ENCODE results near the gene NAV2.

NAV2 gene

GRCh38 chr11:19829109-19829837 is 116.6 kb downstream of the NAV2 start:
- no peak for DNase-seq (ENCODE audit: extremely low read depth, low read depth)
- TF ChIP-seq, protein P1, sequence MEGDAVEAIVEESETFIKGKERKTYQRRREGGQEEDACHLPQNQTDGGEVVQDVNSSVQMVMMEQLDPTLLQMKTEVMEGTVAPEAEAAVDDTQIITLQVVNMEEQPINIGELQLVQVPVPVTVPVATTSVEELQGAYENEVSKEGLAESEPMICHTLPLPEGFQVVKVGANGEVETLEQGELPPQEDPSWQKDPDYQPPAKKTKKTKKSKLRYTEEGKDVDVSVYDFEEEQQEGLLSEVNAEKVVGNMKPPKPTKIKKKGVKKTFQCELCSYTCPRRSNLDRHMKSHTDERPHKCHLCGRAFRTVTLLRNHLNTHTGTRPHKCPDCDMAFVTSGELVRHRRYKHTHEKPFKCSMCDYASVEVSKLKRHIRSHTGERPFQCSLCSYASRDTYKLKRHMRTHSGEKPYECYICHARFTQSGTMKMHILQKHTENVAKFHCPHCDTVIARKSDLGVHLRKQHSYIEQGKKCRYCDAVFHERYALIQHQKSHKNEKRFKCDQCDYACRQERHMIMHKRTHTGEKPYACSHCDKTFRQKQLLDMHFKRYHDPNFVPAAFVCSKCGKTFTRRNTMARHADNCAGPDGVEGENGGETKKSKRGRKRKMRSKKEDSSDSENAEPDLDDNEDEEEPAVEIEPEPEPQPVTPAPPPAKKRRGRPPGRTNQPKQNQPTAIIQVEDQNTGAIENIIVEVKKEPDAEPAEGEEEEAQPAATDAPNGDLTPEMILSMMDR (IDR thresholded peaks at IDR 0.05; ENCODE audit: low read depth, low read length), result no peak

DNA sequence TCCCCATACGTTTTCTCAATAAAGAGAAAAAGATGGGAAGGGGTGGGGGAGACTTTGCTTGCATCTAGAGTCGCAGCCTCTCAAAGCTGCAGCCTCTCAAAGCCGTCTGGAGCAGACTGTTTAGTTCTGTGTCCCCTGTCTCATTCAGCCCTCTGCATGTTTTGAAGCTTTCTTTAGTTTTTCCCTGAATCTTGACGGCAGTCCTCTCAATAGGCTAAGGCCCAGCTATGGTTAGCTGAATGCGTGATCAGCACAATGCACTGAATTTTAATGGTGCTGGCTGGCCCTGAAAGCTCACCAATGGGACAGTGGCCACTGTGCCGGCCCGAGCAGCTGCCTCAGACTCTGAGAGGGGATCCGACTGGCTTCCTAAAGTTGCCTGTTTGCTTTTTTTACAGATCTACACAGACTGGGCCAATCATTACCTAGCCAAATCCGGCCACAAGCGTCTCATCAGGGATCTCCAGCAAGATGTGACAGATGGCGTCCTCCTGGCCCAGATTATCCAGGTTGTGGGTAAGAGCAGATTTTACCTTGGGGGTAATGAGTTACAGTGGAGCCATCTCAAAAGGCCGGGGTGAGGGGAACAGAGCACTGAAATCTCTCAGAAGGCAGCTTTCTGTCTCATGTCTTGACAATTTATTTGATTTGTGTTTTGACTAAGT is 119.6 kb downstream of the NAV2 start:
- DNase-seq (ENCODE audit: extremely low read depth, low read depth), result no peak
- TF ChIP-seq, protein P1 (IDR thresholded peaks at IDR 0.05; ENCODE audit: low read depth, low read length), result no peak

DNA sequence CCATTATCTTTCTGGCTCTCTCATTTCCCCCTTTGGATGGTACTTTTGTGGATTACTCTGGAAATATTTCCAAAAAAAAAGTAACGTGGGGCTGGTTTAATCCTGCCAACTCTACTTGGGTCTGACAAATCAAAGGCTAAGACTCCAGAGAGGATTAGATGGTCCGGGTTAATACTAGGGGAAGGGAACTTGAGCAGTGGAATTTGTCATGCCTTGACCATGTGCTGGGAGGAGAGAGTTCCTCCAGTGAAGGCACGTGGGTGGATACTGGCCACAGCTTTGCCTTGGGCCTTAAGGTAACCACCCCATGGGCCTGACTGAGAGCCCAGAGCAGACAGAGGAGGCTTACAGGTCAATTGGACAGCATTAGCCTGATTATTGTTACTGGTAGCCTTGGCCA is 120.3 kb downstream of the NAV2 start:
- TF ChIP-seq, protein P1 (IDR thresholded peaks at IDR 0.05; ENCODE audit: low read depth, low read length), result no peak
- no peak for DNase-seq (ENCODE audit: extremely low read depth, low read depth)

GRCh38 chr11:19834771-19835170 is 122.1 kb downstream of the NAV2 start:
- DNase-seq (ENCODE audit: extremely low read depth, low read depth), result no peak
- TF ChIP-seq, protein P1 (IDR thresholded peaks at IDR 0.05; ENCODE audit: low read depth, low read length), result no peak

DNA sequence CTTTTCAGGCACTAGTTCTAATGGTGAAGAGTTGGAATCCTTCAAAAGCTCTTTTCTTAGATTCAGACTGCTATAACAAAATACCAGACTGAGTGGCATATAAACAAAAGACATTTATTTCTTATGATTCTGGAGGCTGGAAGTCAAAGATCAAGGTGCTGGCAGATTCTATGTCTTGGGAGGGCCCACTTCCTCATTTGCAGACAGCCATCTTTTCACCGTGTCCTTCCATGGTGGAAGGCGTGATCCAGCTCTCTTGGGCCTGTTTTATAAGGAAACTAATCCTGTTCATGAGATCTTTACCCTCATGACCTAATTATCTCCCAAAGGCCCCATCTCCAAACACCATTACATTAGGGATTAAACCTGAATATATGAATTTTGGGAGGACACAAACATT is 124.0 kb downstream of the NAV2 start:
- no peak for DNase-seq (ENCODE audit: extremely low read depth, low read depth)
- TF ChIP-seq, protein P1 (IDR thresholded peaks at IDR 0.05; ENCODE audit: low read depth, low read length), result no peak

DNA sequence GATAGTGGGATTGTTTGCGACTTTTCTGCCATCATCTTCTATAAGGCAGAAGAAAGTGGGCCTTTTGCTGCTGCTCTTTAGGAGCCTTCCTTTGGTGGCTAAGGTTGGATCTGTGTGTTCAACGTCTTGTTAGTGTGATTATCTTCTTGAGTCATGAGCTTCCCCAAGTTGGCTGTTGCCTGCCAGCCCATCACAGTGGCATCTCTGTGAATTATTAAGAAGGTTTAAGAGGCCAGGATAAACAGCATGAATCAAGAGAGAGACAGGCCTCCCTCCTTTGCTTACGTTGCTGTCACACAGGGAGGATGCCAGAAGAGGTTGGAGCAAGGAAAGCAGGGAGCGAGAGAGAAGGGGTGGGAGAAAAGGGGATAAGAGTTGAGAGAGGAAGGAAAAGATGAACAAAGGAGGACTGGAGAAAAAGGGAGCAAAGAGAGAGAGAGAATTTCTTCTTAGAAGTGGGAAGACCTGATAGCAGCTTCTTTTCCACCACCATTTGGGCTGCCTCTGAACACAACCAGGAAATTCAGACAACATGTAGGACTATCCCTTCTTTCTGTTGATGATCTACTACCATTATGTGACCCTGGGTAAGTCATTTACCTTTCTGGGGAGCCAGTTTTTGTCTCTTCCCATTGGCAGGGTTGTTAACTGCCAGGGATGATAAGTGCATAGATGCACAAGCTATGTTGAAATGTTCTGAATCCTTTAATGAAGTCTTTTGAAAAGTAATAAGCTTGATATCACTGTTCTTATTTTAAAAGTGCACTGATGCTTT is 126.5 kb downstream of the NAV2 start:
- TF ChIP-seq, protein P1 (IDR thresholded peaks at IDR 0.05; ENCODE audit: low read depth, low read length), result no peak
- no peak for DNase-seq (ENCODE audit: extremely low read depth, low read depth)

DNA sequence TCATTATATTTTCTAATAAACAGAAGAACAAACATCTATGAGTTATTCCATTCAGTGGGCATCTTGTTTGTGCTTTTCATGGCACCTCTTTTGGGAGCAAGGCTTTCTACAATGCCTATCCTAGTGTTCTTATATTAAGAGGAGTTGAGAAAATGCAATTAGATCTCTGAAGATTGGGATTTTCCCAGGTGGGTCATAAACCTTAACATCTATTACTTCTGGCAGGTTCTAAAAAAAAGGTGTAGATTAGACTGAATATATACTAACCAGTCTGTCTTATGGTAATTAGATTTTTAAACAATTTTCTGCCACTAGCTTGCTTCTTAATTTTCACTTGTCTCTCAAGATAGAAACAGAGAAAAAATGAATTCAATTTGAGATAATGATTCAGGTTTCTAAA is 128.3 kb downstream of the NAV2 start:
- no peak for DNase-seq (ENCODE audit: extremely low read depth, low read depth)
- TF ChIP-seq, protein P1 (IDR thresholded peaks at IDR 0.05; ENCODE audit: low read depth, low read length), result no peak

Data from AG09319 (cell line).